CD8-positive, alpha-beta memory T cell (primary cell): ENCODE data around the gene STRIP1. TPM values are rescaled to one million over a fixed set of nuclear protein-coding genes. Genes with fewer than 3 reads are reported as not detected.
A peak's percentile ranks its signal among the peaks of the same experiment; 100 is the strongest.

ENCODE experiments used
- CTCF ChIA-PET: fragments of 350-600 bp; sonication (Branson Sonifier 250); formaldehyde crosslinking; loops from one replicate; lab custom pipeline; 2021; ENCODE audit warnings: antibody characterized with exemption; lab: Charles Lee
- POLR2A ChIA-PET: fragments of 350-600 bp; sonication (Branson Sonifier 250); formaldehyde crosslinking; loops from one replicate; lab custom pipeline; 2021; ENCODE audit warnings: antibody characterized with exemption; lab: Charles Lee
- DNase-seq, 5 donors: peaks; one replicate each; pipeline versions ENCODE4 v3.0.0 to v3.0.0-alpha.2; 2020 to 2022; ENCODE audit warnings: mixed read lengths in 1 of 5
- H3K27ac ChIP-seq: one replicate; pipeline ENCODE4 v1.7.0; 2013; ENCODE audit warnings: low read depth, mild to moderate bottlenecking, low read length, moderate library complexity
- H3K27me3 ChIP-seq: 2 replicates; pipeline ENCODE4 v1.7.0; 2013; ENCODE audit warnings: low read length, mild to moderate bottlenecking; ENCODE audit not compliant: insufficient read depth, poor library complexity, severe bottlenecking
- H3K36me3 ChIP-seq: 2 replicates; pipeline ENCODE4 v1.7.0; 2013; ENCODE audit warnings: mild to moderate bottlenecking, low read length, moderate library complexity; ENCODE audit not compliant: insufficient read depth
- H3K4me1 ChIP-seq: 2 replicates; pipeline ENCODE4 v1.7.0; 2013; ENCODE audit warnings: mild to moderate bottlenecking, low read length, moderate library complexity; ENCODE audit not compliant: insufficient read depth
- H3K4me3 ChIP-seq: 2 replicates; pipeline ENCODE4 v1.7.0; 2013; ENCODE audit warnings: mild to moderate bottlenecking, low read length
- H3K9me3 ChIP-seq: 2 replicates; pipeline ENCODE4 v1.7.0; 2013; ENCODE audit warnings: mild to moderate bottlenecking, low read length
- H3K27ac Mint-ChIP-seq, 8 donors: one replicate each; pipeline ENCODE4 v1.8.0; 2020 to 2021; ENCODE audit warnings: mixed read lengths in 8 of 8, mild to moderate bottlenecking in 6 of 8, inconsistent platforms in 3 of 8, moderate library complexity in 3 of 8
- H3K27me3 Mint-ChIP-seq, 2 donors: one replicate each; pipeline ENCODE4 v1.8.0; 2020 to 2021; ENCODE audit warnings: mixed read lengths in 2 of 2, mild to moderate bottlenecking in 1 of 2, moderate library complexity in 1 of 2
- H3K36me3 Mint-ChIP-seq, 3 donors: one replicate each; pipeline ENCODE4 v1.8.0; 2020 to 2021; ENCODE audit warnings: mixed read lengths in 3 of 3, inconsistent platforms in 1 of 3, mild to moderate bottlenecking in 1 of 3
- H3K4me1 Mint-ChIP-seq, 3 donors: one replicate each; pipeline ENCODE4 v1.8.0; 2020 to 2021; ENCODE audit warnings: mixed read lengths in 3 of 3, inconsistent platforms in 1 of 3, mild to moderate bottlenecking in 1 of 3
- H3K4me3 Mint-ChIP-seq, 7 donors: one replicate each; pipeline ENCODE4 v1.8.0; 2020 to 2021; ENCODE audit warnings: mixed read lengths in 7 of 7, mild to moderate bottlenecking in 6 of 7, moderate library complexity in 4 of 7, inconsistent platforms in 2 of 7
- H3K9me3 Mint-ChIP-seq, 5 donors: one replicate each; pipeline ENCODE4 v1.8.0; 2020 to 2022; ENCODE audit warnings: mixed read lengths in 5 of 5, mild to moderate bottlenecking in 3 of 5, moderate library complexity in 2 of 5, inconsistent platforms in 1 of 5
- polyA plus RNA-seq: library from polyadenylated mRNA; unstranded; fragments of 300-500 nt; fragmentation: Illumina TruSeq; gene quantifications from one replicate; pipeline ENCODE4 v1.2.3, GENCODE V29; 2021
- total RNA-seq, 2 experiments: library from RNA; stranded (reverse); gene quantifications; one replicate each; pipeline ENCODE4 v1.2.3, GENCODE V29; 2021

Gene STRIP1
- total and polyA plus RNA-seq, 3 experiments from 2014 or later = 27.7 to 37.3 (median 35.1) TPM

DNA sequence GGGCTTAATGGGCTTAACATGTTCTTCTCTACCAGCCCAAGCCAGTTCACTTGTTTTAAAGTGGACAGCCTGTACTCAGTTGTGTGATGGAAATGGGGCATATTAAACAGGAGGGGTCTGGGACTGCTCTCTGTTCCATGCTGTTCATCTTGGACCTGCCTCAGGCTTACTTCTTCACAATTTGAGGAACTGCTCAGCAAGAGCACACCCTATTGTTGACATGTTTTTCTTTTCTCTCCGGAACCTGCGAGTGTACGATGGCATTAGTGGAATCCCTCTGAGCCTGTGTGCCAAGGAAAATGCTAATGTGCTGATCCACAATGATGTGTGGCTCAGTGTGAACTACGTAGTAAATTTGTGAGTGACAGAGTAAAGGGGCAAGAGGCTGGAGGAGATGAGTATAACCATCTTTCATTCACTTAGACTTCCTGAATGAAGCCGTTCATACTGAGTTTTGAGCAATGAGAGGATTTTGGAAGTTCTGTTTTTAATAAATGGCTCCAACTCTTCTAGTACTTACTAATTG lies 43.0 kb upstream of the STRIP1 start:
- no peaks in the 10 kb centered on the region for H3K27me3 Mint-ChIP-seq
- no peak overlapping the region for H3K4me3 ChIP-seq
- no peaks in the 10 kb centered on the region for H3K9me3 Mint-ChIP-seq
- no peak for DNase-seq
- H3K27ac ChIP-seq = no peak overlapping the region
- peaks cover 18% of the 10 kb centered on the region for H3K4me1 ChIP-seq
- ChIA-PET CTCF (no interaction called here), POLR2A (interaction anchor here (0.7 kb wide), 1 partner anchor 39 kb away, joined by 6 read pairs; no protein-coding TSS in a partner anchor)
- H3K36me3 ChIP-seq = peaks cover 10% of the 10 kb centered on the region
- H3K9me3 ChIP-seq = no peaks in the 10 kb centered on the region
- H3K36me3 Mint-ChIP-seq = peaks cover 0 to 32% (median 7%) of the 10 kb centered on the region in 3 donors
- H3K27me3 ChIP-seq = no peaks in the 10 kb centered on the region
- H3K27ac Mint-ChIP-seq = no peak overlapping the region
- H3K4me1 Mint-ChIP-seq = peaks cover 33 to 52% (median 43%) of the 10 kb centered on the region in 3 donors
- H3K4me3 Mint-ChIP-seq = no peak overlapping the region

DNA sequence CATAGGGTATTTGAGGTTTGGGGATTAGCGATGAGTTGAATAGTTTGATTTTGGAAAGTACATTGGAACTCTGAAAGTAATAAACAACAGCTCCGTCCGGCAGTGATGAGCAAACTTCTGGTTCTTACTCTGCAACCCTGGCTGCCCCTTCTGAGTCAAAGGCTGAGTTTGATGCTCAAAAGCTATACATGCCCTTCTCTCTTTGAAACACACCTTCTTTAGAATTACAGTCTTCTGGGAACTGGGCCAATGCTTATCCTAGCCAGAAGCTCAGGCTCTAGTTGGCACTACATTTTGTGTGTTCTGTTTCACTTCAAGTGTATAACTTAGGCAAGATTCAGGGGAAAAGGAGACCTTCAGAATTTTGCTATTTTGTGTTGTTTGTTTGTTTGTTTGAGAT lies 40.5 kb upstream of the STRIP1 start:
- H3K9me3 Mint-ChIP-seq = no peaks in the 10 kb centered on the region
- Histone ChIP-seq H3K4me1 (peaks cover under 1% of the 10 kb centered on the region), H3K9me3 (no peaks in the 10 kb centered on the region), H3K27ac (no peak overlapping the region), H3K27me3 (no peaks in the 10 kb centered on the region), H3K36me3 (peaks cover 6% of the 10 kb centered on the region), H3K4me3 (no peak overlapping the region)
- peaks cover 0 to 31% (median 7%) of the 10 kb centered on the region in 3 donors for H3K36me3 Mint-ChIP-seq
- CTCF ChIA-PET = interaction anchor here (0.9 to 2.7 kb wide), 4 partner anchors 9 to 351 kb away, joined by 3 to 19 read pairs (median 6); partner anchors contain the start of gene AHCYL1
- peak overlapping the region in 1 of 8 donors; percentile 63 for H3K27ac Mint-ChIP-seq
- POLR2A ChIA-PET = no interaction called here
- H3K4me1 Mint-ChIP-seq = peaks cover 17 to 38% (median 27%) of the 10 kb centered on the region in 3 donors
- H3K27me3 Mint-ChIP-seq = no peaks in the 10 kb centered on the region
- DNase-seq = no peak
- H3K4me3 Mint-ChIP-seq = no peak overlapping the region

DNA sequence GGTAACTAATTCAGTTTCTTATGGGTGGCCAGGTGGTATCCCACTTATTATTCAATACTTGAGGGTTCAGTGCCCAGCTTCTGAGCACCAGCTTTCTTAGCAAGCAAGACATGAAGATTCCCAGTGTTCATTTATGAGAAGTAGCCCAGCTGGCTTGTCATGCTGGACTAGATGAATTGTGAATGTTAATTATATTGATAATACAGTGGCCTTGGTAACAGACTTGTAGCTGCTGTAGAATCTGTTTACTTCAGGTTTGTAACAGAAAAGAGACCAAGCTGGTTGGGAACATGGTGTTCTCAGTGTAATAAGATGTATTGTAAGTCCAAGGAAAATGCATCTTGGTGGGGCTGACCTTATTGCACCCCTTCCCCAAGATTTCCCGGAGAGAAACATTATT lies 39.8 kb upstream of the STRIP1 start:
- Histone ChIP-seq H3K36me3 (peaks cover 6% of the 10 kb centered on the region), H3K4me3 (no peak overlapping the region), H3K27me3 (no peaks in the 10 kb centered on the region), H3K27ac (no peak overlapping the region), H3K4me1 (no peaks in the 10 kb centered on the region), H3K9me3 (no peaks in the 10 kb centered on the region)
- H3K9me3 Mint-ChIP-seq = no peaks in the 10 kb centered on the region
- POLR2A ChIA-PET = no interaction called here
- H3K4me3 Mint-ChIP-seq = peak overlapping the region in 1 of 7 donors; percentile 48
- no peak overlapping the region for H3K27ac Mint-ChIP-seq
- CTCF ChIA-PET = interaction anchor here (0.9 to 2.7 kb wide), 2 partner anchors 10 to 351 kb away, joined by 3 to 19 read pairs; partner anchors contain the start of gene AHCYL1
- H3K27me3 Mint-ChIP-seq = no peaks in the 10 kb centered on the region
- DNase-seq = no peak
- H3K36me3 Mint-ChIP-seq = peaks cover 0 to 31% (median 7%) of the 10 kb centered on the region in 3 donors
- H3K4me1 Mint-ChIP-seq = peaks cover 15 to 35% (median 21%) of the 10 kb centered on the region in 3 donors

DNA sequence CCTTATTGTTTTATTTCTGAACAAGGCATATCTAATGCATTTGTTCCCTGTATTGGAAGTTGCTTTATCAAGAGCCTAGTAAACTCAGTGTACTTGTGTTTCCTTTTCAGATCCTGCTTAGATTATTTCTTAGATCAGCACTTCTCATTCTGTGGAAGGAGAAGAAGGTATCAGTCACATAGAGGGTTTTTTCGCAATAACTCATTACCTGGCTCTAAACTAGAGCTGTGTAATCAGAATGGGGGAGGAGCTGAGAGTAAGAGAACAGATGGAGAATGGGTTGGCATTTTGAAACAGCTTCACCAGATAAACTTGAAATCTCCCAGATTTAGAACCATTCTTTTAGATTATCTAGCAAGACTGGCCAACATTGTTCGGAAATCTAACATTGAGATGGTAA lies 38.9 kb upstream of the STRIP1 start:
- ChIA-PET CTCF (interaction anchor here (1.1 kb wide), 1 partner anchor 11 kb away, joined by 4 read pairs; the partner anchor contains the start of gene AHCYL1), POLR2A (no interaction called here)
- H3K27ac Mint-ChIP-seq = no peak overlapping the region
- no peaks in the 10 kb centered on the region for H3K36me3 ChIP-seq
- H3K27ac ChIP-seq = no peak overlapping the region
- no peak overlapping the region for H3K4me3 Mint-ChIP-seq
- no peak overlapping the region for H3K4me3 ChIP-seq
- no peaks in the 10 kb centered on the region for H3K4me1 ChIP-seq
- H3K9me3 Mint-ChIP-seq = no peaks in the 10 kb centered on the region
- no peaks in the 10 kb centered on the region for H3K9me3 ChIP-seq
- H3K27me3 Mint-ChIP-seq = no peaks in the 10 kb centered on the region
- H3K36me3 Mint-ChIP-seq = peaks cover 0 to 24% (median 10%) of the 10 kb centered on the region in 3 donors
- H3K27me3 ChIP-seq = no peaks in the 10 kb centered on the region
- peaks cover 14 to 38% (median 21%) of the 10 kb centered on the region in 3 donors for H3K4me1 Mint-ChIP-seq
- DNase-seq = no peak

DNA sequence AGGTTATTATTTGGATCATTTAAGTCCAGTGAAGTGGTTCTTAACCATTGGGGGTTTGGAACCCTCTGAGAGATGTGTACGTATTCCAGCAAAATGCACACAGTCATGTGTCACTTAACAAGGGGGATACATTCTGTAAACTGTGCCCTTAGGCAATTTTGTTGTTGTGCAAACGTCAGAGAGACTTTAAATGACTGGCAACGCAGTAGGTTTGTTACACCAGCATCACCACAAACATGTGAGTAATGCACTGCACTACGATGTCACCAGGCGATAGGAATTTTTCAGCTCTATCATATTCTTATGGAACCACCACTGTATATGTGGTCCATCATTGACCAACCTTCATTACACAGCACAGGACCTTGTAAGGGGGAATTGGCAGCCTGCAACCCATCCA lies 37.9 kb upstream of the STRIP1 start:
- Mint-ChIP-seq H3K4me3 (no peak overlapping the region), H3K36me3 (peaks cover 0 to 20% (median 10%) of the 10 kb centered on the region in 3 donors), H3K4me1 (peaks cover 12 to 32% (median 18%) of the 10 kb centered on the region in 3 donors), H3K27me3 (no peaks in the 10 kb centered on the region), H3K9me3 (no peaks in the 10 kb centered on the region), H3K27ac (no peak overlapping the region)
- Histone ChIP-seq H3K36me3 (no peaks in the 10 kb centered on the region), H3K4me1 (no peaks in the 10 kb centered on the region), H3K27me3 (no peaks in the 10 kb centered on the region), H3K27ac (no peak overlapping the region), H3K4me3 (no peak overlapping the region), H3K9me3 (no peaks in the 10 kb centered on the region)
- CTCF ChIA-PET = interaction anchor here (1.1 kb wide), 1 partner anchor 12 kb away, joined by 4 read pairs; the partner anchor contains the start of gene AHCYL1
- POLR2A ChIA-PET = no interaction called here
- no peak for DNase-seq

DNA sequence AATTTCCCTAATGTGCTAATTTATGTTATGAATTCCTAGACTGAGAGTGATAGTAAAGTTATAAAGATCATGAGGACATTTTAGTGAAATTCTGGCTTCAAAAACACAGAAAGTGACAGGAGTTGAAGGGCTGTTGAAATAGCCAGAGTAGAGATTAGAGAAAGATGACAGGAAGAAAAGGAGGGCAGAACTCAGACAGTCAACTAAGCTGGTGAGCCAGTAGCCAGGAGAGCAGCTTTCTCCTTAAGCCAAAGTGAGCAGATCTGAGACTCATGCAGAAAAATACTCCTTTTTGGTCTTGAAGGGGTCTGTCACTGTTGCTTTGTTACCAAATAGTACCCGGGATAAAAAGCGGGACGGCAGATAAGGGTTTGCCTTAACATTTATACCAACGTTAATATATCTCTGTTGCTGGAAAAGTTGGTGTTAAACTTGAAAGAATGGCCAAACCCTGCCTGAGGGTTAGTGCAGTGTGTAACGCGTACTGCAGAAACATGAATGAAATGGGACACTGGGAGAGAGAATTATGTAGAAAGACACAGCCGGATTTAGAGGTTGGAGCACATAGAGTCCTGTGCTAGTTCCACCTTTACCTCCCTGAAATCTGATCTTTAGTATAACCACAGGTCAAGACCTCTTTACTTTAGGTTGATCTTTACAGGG lies 37.1 kb upstream of the STRIP1 start:
- H3K4me1 ChIP-seq = no peaks in the 10 kb centered on the region
- H3K27ac ChIP-seq = no peak overlapping the region
- Mint-ChIP-seq H3K9me3 (no peaks in the 10 kb centered on the region), H3K27ac (peak overlapping the region in 3 of 8 donors; percentile 2 to 72 (median 64)), H3K27me3 (no peaks in the 10 kb centered on the region), H3K36me3 (peaks cover 0 to 19% (median 9%) of the 10 kb centered on the region in 3 donors), H3K4me3 (no peak overlapping the region), H3K4me1 (peaks cover 11 to 30% (median 14%) of the 10 kb centered on the region in 3 donors)
- H3K9me3 ChIP-seq = no peaks in the 10 kb centered on the region
- CTCF ChIA-PET = interaction anchor here (1.6 to 3.1 kb wide), 2 partner anchors 13 to 358 kb away, joined by 5 to 15 read pairs; partner anchors contain the start of gene AHCYL1
- H3K27me3 ChIP-seq = no peaks in the 10 kb centered on the region
- no peak overlapping the region for H3K4me3 ChIP-seq
- POLR2A ChIA-PET = no interaction called here
- H3K36me3 ChIP-seq = no peaks in the 10 kb centered on the region
- no peak for DNase-seq

DNA sequence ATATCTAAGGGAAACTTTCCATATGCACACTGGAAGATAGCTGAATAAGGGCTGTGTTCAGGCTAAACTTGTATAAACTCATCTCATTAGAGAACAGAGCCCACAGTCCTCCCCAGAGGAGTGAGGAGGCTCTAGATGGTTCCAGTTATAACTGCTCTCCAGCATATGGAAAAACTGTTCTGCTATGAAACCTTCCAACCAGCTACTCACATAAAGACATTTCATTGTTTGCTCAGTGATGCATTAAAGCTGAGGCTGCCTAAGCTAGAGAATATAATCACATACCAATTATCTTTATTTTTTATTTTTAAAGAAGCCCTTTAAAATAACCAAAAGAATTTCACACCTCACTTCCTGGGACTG lies 36.6 kb upstream of the STRIP1 start:
- Mint-ChIP-seq H3K36me3 (peaks cover 0 to 19% (median 9%) of the 10 kb centered on the region in 3 donors), H3K9me3 (no peaks in the 10 kb centered on the region), H3K27ac (no peak overlapping the region), H3K4me3 (no peak overlapping the region), H3K4me1 (peaks cover 11 to 33% (median 14%) of the 10 kb centered on the region in 3 donors), H3K27me3 (no peaks in the 10 kb centered on the region)
- H3K4me3 ChIP-seq = no peak overlapping the region
- no peaks in the 10 kb centered on the region for H3K9me3 ChIP-seq
- H3K27ac ChIP-seq = no peak overlapping the region
- POLR2A ChIA-PET = no interaction called here
- CTCF ChIA-PET = interaction anchor here (1.6 to 3.1 kb wide), 2 partner anchors 13 to 358 kb away, joined by 5 to 15 read pairs; partner anchors contain the start of gene AHCYL1
- H3K36me3 ChIP-seq = no peaks in the 10 kb centered on the region
- DNase-seq = no peak
- H3K4me1 ChIP-seq = no peaks in the 10 kb centered on the region
- no peaks in the 10 kb centered on the region for H3K27me3 ChIP-seq

DNA sequence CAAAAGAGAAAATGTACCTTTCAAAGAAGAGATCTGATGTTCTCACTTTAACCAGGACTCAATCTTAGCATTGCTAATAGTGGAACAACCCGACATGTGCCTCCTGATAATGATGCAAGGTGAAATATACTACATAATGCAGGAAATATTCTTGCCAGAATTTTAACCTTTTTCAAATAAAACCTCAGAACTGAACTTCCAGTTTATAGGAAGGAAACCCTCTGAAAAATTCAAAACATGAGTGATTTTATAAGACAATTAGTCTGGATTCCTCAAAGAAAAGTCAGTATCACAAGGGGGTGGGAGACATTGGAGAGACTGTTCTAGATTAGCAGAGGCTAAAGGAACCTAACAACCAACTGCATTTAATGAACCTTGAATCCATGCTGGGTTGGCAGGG lies 31.7 kb upstream of the STRIP1 start:
- peak overlapping the region in 2 of 8 donors; percentile 9 to 37 for H3K27ac Mint-ChIP-seq
- ChIA-PET POLR2A (no interaction called here), CTCF (no interaction called here)
- Histone ChIP-seq H3K4me3 (no peak overlapping the region), H3K36me3 (no peaks in the 10 kb centered on the region), H3K27ac (no peak overlapping the region), H3K9me3 (no peaks in the 10 kb centered on the region), H3K4me1 (peaks cover 16% of the 10 kb centered on the region), H3K27me3 (no peaks in the 10 kb centered on the region)
- no peak for DNase-seq
- H3K9me3 Mint-ChIP-seq = no peaks in the 10 kb centered on the region
- H3K4me1 Mint-ChIP-seq = peaks cover 21 to 40% (median 29%) of the 10 kb centered on the region in 3 donors
- H3K27me3 Mint-ChIP-seq = no peaks in the 10 kb centered on the region
- peaks cover 0 to 4% (median 0%) of the 10 kb centered on the region in 3 donors for H3K36me3 Mint-ChIP-seq
- no peak overlapping the region for H3K4me3 Mint-ChIP-seq
